GM08714 (cell line): ENCODE results near the gene MBNL2.

Source experiments
- H3K4me3 ChIP-seq: fragments of 200-500 bp; sonication (Bioruptor generic); 2 replicates; pipeline ENCODE4 v1.5.1; 2014; ENCODE audit warnings: mild to moderate bottlenecking, low read length, inconsistent platforms
- ZNF274 ChIP-seq: IDR thresholded peaks from 2 replicates; pipeline ENCODE4 v1.6.1; 2012; ENCODE audit warnings: mild to moderate bottlenecking, low read depth, low read length

Gene MBNL2

DNA sequence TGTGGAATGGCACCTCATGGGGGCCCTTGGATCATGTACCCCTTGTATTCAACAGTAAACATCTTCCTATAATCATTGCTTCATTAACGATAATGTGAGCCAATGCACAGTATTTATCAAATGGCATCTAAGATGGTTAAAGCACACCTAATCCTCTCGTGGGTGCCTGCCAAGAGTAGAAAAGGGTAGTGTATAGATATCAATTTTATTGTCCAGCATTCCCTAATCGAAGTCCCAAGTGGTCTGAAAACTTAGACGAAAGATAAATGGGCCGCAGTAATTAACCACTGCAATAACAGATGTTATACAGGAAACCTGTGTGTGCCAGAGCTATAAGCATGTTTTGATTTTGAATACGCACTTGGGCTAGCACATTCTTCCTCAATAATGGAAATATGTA is 667 bp upstream of the MBNL2 start:
- H3K4me3 ChIP-seq: peak overlapping the region; percentile 99; the same call in 1 of the 2 replicates
- TF ChIP-seq ZNF274: no peak

DNA sequence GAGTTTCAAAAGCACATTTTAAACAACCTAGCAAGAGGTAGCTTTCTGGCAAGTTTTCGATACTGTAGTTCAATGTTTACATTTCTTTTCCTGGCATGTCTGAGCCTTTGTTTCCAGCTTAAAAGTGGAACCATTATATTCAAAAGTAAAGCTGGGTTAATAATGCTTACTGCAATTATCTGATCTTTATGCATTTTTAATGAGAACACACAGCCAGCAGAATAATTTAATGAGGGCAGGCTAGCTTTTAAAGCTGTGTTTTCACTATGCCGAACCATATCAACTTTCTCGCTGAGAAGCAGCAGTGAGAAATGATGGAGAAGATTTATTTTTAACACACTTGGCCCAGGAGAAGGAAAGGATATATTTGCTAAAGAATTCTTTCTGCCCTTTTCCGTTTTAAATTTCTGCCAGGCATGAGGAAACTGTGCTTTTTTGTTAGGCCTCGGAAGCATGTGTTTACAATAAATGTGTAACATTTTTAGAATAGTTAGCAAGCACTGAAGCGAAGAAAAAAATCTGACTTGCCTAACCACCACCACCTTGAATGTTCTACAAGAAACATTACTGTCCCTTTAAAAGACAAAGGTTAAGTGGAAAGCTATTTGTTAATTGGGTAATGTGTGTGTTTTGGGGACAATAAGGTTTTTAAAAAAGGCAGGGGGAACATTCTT is 1.0 kb downstream of the MBNL2 start:
- H3K4me3 ChIP-seq: peak overlapping the region; percentile 99
- TF ChIP-seq ZNF274: no peak

DNA sequence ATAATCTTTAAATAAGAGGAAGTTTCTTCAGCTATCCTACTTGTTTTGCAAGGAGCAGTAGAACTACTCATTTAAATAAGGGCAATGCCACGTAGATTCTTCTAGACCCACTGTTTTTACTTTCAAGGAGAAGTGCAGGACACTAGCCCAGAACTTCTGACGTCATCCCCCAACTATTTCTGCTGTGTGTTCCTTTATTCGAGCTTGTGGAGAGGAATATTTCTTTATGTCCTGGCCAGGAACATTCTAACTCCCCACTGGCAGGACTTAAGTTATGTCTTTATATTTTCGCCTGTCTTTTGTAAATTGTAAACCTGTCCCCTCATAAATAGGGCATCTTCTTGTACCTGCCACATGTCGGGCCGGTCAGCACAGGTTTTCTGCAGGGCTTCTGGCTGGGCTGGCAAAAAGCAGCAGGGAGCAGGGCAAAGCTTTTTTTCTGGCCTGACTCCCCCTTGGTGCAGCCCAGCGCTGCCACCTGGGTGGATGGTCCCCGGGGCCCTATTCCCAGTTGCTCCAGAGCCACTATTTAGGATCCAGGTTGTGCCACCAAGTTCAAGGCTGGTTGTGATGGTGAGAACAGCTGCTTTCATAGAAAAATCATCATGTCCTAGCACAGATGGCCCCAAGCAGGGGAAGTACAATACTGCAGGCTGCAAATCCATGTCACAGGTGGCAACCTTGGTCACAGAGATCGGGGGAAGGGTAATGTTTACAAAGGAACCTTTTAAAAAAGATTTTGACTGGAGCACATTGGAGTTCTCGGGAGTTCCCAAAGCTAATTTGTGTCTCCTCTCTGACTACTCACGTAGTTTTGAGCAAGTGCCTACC is 1.8 kb downstream of the MBNL2 start:
- peak overlapping the region; percentile 99 for H3K4me3 ChIP-seq
- TF ChIP-seq ZNF274: no peak

DNA sequence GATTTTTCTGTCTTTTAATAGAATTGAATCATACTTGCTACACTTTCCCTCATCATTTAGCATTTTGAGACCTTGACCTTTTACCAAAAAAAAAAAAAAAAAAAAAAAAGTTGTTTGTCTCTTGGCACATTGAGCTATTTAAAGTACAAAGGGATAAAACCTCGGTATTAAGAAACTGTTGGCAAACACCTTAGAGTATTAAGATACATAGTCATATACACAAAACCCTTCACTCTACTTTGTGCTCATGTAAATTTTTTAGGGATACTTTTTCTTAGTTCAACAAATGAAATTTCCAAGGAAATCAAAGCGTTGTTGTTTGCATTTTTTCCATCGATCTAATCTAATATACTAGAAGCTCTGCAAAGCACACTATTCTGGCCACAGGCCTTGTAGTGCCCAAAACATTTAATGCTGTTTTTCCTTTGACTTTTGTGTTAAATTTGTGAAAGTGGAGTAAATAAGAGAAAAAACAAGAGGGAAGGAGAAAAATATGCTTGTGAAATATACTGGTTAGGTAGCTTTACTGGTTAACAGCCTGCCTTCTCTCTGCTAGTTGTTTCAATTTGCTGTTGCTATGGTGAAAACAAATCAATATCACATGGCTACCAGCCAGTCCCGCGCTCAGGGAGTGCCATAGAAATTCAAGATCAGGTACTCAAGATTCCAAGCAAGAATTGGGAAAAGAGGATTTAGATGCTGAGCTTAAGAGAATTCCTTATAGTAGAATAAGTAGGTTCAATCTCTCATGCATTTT is 2.6 kb downstream of the MBNL2 start:
- no peak for TF ChIP-seq ZNF274
- peak overlapping the region; percentile 99 for H3K4me3 ChIP-seq

DNA sequence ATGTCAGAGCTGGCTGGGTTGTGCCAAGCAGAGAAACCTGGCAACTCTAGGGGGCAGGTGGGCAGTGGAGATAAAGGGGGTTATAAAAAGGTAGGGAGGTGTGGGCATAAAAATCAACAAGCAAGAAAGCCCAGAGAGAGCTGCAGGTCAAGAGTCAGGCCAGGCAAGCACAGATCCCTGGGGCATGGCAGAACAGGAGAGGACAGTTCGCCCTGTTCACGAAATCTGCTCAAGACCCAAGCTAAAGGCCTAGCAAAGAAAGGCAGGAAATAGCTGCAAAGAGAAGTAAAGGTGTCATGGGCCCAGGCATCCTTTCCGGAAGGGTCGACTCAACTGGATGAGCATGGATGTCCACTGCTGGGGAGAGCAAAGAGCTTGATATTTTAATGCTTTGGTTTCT is 3.4 kb downstream of the MBNL2 start:
- no peak for TF ChIP-seq ZNF274
- H3K4me3 ChIP-seq: peak overlapping the region; percentile 8; the same call in 1 of the 2 replicates

DNA sequence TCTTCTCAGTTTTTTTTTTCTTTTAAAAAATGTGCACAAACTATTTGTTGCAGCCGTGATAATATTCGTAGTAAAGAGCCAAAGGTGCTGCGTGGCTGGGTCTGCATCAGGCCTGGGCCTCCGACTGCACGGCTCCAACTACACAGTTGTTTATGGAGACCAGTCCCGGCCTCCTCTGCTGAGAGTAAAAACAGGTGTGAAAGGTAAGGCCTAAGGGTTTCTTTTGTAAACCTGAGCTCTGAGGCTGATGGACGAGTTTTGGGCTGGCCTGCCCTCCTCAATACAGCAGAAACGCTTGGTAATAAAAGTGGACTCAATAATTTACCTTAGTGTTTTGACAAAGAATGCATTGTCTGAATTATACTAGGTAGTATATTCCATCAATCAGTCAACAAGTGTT is 3.9 kb downstream of the MBNL2 start:
- no peak for TF ChIP-seq ZNF274
- peak overlapping the region; percentile 8; the same call in 1 of the 2 replicates for H3K4me3 ChIP-seq

DNA sequence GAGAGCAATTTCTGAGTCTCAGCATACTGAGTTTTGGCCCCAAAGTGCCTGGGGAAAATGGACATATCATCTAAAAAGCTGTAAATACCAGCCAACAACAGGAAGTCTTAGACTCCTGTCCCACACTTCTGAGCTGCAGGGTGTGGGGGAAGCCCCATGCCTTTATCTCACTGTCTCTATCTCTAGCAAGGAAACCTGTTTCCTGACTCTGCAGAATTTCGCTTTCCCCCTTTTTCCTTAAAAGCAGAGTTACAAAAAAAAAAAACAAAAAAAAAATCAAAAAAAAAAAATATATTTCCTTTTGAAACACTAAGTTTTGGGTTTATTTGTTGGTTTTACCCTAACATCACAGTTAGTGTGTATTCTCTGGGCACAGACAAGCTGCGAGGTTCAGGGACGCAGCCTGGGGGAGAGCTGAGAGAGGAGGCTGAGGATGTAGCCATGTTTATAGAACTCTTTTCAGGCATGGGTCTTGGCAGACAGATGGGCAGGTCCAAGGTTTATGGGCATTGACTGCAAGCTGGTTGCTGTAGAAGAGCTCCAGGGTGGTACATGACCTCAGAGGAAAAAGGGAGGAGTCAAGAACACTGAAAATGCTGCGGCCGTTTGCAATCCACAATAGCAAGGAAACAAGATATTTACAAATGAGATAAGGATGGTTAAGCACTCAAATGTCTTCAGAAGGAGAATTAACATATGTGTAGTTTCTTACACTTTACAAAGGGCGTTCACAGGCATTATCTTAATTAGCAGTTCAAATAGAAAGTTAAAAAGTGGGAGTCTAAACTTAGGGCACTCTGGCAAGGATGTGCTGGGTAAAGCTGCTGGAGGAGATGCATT is 4.9 kb downstream of the MBNL2 start:
- H3K4me3 ChIP-seq: peak overlapping the region; percentile 69; the same call in 1 of the 2 replicates
- TF ChIP-seq ZNF274: no peak

DNA sequence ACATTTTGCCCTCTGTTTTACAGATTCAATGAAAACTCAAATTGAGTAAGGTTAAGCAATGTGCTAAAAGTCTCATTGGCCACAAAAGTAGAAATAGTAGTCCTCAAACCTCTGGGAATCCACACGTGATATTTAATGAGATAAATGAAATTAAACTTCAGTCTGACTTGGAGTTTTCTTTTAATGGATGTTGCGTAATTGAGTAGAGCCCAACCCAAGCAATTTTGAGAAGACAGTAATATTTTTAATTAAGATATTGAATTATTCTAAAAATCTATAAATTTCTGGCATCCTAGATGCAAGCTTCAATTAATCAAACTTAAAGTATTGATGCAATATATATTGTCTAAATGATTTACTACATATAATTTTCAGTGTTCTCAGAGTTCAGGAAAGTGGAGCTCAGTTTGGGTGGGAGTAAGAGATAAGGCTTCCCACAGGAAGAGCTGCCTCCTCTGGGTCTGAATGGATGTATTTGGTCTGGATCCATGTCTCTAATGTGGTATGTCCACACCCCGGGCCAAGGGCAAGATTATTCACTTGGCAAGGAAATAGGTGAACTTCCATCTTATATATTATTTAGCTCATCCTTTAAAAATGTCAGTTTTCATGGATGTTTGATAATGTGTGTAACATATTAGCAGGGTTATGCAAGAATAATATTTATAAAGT is 6.9 kb downstream of the MBNL2 start:
- TF ChIP-seq ZNF274: no peak
- no peak overlapping the region for H3K4me3 ChIP-seq

DNA sequence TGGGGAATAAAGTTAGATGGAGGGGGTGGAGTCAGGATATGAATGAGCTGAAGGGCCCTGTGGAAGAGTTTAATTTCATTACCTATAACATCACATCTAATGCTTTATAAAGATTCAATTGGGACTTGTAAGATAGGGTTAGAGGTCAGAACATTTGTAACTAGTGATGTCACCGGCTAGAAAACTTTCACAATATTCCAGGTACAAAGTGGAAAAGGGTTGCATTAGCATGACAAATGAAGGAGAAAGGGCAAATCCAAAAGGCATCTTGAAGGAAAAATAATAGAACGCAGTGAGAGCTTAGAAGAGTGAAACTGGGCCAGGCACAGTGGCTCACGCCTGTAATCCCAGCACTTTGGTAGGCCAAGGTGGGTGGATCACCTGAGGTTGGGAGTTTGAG is 7.6 kb downstream of the MBNL2 start:
- no peak overlapping the region for H3K4me3 ChIP-seq
- no peak for TF ChIP-seq ZNF274

DNA sequence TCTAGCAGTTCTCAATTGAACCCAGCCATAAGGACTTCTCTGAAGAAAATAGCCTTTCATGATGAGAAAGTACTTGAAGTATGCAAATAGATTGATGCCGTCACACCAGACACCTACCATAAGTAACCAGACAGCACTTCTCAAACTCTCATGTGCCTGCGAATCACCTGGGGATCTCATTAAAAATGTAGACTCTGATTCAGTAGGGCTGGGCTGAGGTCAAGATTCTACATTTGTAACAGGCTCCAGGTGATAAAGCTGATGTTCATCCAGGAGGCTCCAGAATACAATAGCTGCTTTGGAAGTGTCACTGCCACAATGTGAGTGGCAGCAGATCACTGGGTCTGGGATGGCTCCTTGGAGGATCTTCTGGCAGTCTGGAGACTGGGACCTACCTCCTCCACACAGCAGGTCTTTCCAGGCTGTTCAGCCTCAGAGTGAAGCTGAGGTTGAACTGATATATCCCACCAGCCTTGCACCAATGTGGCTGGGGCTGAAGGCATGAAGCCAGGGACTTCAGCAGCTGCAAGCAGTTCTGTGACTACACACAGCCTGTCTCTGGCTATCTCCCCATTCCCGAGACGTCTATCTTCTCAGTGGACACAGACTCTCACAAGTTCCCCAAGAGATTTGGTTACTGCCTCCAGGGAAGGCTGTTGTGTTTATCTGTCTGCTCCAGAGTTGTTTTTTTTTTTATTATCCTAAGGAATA is 9.1 kb downstream of the MBNL2 start:
- no peak for TF ChIP-seq ZNF274
- no peak overlapping the region for H3K4me3 ChIP-seq

DNA sequence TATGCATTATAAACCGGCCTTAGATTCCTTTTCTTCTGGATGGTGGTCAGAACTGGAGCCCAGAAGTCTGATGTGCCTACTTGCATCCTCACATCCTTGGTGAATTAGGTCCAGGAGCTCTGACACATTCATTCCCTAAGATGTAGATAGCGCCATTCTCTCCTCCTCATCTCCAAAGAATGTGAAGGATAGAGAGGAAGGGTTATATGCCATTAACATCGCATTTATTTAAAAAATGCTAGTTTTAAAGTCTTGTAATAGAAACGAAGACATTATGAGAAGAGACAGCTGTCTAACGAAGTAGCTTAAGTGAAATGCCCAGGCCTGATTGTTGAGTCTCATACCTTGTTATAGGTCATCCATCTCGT is 9.7 kb downstream of the MBNL2 start:
- TF ChIP-seq ZNF274: no peak
- no peak overlapping the region for H3K4me3 ChIP-seq

DNA sequence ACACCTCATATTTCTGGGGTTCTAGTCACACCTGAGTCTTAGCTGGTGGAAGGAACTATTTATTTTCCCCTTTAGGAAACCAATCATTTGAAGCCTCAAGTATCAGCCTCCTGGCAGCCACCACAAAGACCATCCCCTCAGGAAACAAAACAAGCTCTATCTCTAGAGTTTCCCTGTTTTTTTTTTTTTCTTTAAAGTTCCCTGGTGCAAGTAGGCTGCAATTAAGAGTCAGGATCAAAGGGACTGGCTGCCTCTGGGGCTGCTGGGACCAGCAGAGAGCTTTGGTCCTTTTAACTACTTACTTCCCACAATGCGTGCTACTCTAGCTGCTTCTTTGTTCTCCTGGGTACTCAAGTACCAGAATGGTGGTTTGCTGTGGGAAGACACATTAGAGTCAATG is 11.4 kb downstream of the MBNL2 start:
- TF ChIP-seq ZNF274: no peak

DNA sequence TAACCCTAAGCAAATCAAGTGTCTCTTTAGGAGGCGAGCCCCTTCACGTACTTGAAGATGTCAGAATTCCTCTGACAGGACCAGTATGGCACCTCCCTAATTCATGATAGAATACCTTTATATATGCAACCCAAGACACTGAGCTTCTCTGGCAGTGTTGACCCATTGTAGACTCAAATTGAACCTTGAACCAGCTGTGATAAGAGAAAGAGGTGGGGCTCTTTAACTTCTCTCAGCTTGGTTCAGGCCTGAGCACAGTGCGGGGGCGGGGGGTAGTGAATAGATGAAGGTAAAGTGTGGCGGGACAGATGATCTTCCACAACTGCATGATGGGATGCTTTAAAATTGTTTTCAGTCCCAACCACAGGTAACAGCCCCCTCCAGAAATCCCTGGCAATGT is 12.1 kb downstream of the MBNL2 start:
- H3K4me3 ChIP-seq: no peak overlapping the region
- TF ChIP-seq ZNF274: no peak

More for the DNA sequence above, 11.4 kb downstream of the MBNL2 start:
- H3K4me3 ChIP-seq: no peak overlapping the region
